IPS-18c (cell line): ENCODE data around the gene HPCAL1.

Experiments
- H3K4me3 ChIP-seq: 2 replicates; pipeline ENCODE4 v1.7.0; 2013; ENCODE audit warnings: low read depth, mild to moderate bottlenecking, low read length, moderate library complexity; ENCODE audit not compliant: insufficient read depth
- H3K9me3 ChIP-seq: one replicate; pipeline ENCODE4 v1.6.1; 2013; ENCODE audit warnings: mild to moderate bottlenecking, low read length, moderate library complexity; ENCODE audit not compliant: control insufficient read depth, insufficient read depth

The HPCAL1 gene

GRCh38 chr2:10348891-10349290 is 46.2 kb downstream of the HPCAL1 start:
- no peaks in the 10 kb centered on the region for H3K9me3 ChIP-seq
- no peak overlapping the region for H3K4me3 ChIP-seq

DNA sequence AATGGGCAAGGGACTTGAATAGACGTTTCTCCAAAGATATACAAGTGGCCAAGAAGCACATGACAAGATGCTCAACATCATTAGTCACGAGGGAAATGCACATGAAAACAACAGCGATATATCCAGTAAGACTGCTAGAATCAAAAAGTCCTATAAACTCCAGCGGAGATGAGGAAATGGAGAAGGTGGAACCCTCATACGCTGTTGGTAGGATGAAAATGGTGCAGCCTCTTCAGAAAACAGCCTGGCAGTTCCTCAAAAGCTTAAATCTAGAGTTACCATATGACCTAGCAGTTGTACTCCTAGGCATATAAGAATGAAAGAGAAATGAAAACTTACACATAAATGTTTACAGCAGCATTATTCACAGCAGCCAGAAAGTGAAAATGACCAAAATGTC is 48.1 kb downstream of the HPCAL1 start:
- Histone ChIP-seq H3K9me3 (no peaks in the 10 kb centered on the region), H3K4me3 (no peak overlapping the region)

GRCh38 chr2:10352361-10352760 is 49.7 kb downstream of the HPCAL1 start:
- H3K9me3 ChIP-seq: no peaks in the 10 kb centered on the region
- H3K4me3 ChIP-seq: no peak overlapping the region

DNA sequence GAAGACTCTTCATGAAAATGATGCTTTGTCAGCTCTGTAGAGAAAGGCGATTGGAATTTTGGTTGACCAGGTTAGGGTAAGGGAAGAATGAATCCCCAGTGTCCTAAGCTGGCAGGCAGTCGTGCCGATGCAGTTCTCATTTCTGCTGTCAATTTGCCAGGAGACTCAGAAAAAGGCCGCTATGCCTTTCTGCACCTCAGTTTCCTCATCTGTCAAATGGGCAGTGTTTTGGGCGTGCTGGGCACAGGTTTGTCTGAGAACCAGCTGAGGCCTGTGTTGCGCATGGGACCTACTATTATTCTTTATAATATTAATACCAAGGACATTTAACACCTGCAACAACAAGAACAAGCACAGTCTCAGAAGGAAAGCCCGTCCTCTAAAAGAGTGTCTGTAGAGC is 50.3 kb downstream of the HPCAL1 start:
- H3K4me3 ChIP-seq: no peak overlapping the region
- no peaks in the 10 kb centered on the region for H3K9me3 ChIP-seq

- no peak overlapping the region for H3K4me3 ChIP-seq
- H3K9me3 ChIP-seq: no peaks in the 10 kb centered on the region
Measured at GRCh38 chr2:10353931-10354330, 51.2 kb downstream of the HPCAL1 start.

GRCh38 chr2:10354399-10354798 is 51.7 kb downstream of the HPCAL1 start:
- Histone ChIP-seq H3K4me3 (no peak overlapping the region), H3K9me3 (no peaks in the 10 kb centered on the region)

DNA sequence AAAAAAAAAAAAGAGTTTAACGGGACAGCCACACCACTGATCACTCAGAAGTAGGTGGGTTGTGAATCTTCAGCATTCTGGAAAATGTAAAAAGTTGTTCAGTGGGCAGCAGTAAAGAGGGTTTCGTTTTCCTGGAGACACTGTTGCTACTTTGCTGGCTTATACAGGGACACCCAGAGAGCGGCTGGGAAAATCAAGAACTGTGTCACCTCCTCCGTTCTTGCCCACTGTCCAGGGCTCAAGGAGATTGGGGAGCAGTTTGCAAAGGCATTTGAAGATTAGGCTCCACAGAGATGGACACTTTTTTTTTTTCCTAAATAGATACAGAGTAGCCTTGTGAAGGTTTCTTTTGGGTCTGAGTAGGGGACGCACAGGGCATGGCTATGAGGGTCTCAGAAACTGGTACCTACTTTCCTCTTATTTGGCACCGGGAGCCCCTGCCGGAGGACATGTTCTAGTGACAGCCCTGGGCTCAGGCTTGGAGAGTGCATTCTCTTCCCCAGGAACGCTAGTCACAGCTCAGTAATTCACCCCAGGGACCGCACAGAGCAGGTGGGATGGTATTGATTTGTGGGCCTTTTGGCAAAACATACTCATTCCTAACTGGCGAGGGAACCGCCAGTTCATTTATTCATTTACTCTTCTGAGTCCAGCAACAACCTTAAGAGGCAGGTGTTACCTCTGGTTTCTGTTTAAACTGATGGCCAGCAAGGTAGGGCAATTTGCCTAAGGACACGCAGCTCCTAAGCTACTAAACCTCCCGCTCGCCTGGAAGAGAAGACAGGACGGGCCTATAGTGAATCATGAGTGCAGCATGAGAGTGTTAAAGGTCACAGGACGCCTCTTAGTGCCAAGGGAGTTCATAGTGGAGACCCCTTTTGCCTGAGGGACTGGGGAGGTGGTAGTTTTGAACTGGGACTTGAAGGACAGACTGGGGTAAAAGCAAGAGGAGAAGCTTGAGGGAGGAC is 53.1 kb downstream of the HPCAL1 start:
- no peak overlapping the region for H3K4me3 ChIP-seq
- no peaks in the 10 kb centered on the region for H3K9me3 ChIP-seq

GRCh38 chr2:10356439-10356811 is 53.7 kb downstream of the HPCAL1 start:
- Histone ChIP-seq H3K4me3 (no peak overlapping the region), H3K9me3 (no peaks in the 10 kb centered on the region)

DNA sequence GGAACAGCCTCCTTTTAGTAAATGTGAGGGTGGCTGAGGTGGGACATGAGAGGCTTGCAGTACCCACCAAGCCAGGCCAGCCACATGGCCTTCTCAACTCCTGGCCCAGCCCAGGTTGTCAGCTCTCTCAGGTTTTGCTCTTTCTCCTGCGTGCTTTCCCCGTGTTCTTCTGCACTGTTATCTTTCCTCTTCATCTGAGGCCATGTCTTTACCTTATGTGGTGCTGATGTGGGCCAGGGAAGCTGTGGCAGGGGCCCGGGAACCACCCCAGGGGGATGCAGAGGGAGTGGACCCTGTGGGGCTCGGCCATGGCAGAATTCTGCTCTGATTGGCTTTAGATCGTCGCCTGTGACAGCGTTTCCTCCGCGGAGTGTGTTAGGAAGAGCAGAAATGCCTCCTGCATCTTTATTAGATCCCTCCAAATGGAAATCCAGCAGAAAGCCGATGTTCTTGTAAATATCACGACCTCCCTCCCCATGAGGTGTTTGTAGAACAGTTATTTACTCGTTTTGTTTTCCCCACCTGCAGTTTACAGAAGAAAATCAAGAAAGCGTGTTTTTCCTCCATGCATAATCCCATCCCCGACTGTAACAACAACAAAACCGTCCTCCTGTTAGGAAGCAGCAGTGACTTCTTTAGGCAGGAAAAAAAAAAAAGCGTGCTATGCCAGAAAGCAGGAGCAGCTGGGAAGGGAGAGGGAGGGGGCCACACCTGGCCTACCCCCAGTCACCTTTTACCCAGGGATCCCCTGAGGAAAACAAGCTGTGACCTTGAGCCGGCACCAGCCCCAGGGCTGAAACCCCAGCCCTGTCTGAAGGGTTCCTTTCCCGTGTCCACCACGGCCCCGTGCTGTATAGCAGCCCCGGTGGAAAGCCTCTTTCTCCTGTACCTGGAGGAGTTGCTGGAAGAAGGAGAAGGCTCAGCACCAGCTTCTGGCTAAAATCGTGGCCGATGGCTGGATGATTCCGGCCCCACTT is 54.8 kb downstream of the HPCAL1 start:
- H3K4me3 ChIP-seq: no peak overlapping the region
- no peaks in the 10 kb centered on the region for H3K9me3 ChIP-seq

DNA sequence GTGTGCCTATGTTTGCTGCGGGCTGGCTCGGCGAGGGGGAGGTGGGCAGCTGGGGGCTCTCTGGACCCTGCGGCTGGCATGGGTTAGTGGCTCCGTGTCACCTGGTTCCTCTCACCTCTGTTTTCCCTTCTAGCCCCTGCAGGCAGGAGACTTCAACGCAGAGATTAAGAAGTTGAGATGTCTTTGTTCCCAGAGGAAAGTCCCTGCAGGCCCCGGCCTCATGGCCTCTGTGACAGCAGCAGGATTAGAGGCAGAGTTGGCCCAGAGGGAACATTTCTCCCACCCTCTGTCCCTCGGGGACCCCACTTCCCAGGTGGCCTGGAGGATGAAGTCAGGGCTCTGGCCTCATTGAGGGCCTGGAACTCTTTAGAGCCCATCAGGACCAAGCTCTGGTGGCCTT is 56.5 kb downstream of the HPCAL1 start:
- H3K9me3 ChIP-seq: no peaks in the 10 kb centered on the region
- no peak overlapping the region for H3K4me3 ChIP-seq

DNA sequence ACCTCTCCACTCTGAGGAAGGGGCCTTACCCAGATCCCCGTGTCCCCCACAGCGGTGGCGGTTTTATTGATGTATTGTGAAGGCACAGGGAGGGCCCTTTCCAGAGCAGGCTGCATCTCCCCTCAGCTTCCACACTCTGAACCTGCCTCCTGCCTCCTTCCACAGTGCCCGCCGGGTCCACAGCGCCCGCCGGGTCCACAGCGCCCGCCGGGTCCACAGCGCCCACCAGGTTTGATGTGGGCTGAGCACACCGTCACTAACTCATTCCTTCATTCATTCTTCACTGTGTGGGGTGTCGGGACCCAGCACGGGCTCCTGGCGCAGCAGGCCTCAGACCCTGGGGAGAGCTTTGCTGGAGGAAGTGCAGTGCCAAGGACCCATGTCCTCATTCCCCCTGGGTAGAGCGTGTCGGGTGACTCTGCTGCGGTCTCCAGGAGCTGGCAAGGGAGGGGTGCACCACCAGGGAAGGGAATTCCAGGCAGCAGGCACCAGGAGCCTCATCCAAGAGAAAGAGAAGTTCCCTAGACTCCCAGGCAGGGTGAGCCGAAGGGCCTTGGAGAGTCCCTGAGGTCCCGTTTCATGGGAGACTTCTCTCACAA is 57.1 kb downstream of the HPCAL1 start:
- H3K4me3 ChIP-seq: no peak overlapping the region
- H3K9me3 ChIP-seq: no peaks in the 10 kb centered on the region

- no peak overlapping the region for H3K4me3 ChIP-seq
Measured at GRCh38 chr2:10360460-10360849, 57.8 kb downstream of the HPCAL1 start.

DNA sequence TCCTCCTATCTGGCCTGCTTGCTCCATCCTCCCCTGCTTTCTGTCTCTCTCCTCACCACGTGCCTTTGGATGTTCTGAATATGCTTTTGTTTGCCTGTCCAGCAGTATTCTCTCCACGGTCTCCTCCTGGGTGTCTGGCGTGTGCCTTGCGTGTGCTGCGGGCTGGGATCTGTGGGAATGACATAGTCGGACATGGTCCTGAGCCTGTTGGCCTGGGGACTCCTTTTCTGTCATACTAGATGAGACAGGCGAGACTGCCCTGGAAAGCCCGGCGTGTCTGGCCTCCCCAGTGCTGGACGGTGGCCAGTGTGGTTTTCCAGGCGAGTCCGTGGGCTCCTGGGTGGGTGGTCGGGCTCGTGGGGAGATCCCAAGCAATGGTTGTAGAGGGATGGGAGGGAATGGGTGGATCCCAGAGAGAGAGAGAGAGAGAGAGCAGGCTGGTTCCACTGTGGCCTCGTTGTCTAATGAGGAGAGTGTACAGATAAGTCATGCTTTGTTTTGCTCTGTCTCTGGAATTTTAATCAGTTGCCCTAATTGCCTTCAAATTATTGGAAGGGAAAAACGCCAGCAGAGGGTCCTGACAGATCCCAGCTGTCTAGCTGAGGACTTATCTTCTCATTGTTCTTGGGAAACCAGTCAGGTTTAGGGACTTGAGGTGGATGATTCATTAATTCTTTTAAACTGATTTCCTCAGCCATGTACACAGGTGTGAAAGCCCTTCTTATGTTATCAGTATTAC is 58.3 kb downstream of the HPCAL1 start:
- H3K9me3 ChIP-seq: no peaks in the 10 kb centered on the region
- H3K4me3 ChIP-seq: no peak overlapping the region

More at GRCh38 chr2:10360460-10360849, 57.8 kb downstream of the HPCAL1 start:
- no peaks in the 10 kb centered on the region for H3K9me3 ChIP-seq

DNA sequence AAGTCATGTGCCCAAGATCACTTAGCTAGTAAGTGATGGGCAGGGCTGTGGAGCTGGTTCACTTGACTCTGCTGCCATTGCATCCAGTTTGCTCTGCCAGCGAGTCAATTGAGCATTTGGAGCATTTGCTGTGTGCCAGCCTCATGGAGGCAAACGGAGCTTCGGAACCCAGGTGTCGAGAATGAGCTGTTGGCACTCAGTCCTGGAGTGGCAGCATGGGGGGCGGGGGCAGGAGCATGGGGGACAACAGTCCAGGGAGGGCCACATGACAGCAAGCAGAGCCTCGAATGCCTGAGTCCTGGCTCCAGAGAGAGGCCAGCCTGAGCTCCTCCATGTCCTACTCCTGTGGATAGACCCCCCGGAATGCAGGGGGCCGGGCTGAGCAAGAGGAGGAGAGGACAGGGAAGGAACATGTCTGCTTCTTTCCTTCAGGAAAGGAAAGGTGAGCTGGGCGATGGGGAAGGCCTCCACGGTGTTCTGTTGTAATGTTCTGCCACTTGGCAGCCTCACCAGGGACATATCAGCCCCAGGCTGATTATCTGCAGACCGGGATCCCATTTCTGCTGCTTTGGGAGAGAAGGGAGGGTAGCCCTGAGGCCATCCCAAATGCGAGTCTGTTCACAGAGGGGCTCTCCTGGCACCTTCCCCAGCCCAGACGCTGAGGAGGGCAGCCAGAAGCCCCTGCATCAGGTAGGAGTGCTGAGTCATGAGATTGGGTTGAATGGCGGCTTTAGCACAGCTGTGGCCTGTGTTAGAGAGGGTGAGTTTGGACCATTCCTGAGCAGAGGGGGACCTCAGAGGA is 59.6 kb downstream of the HPCAL1 start:
- no peaks in the 10 kb centered on the region for H3K9me3 ChIP-seq
- H3K4me3 ChIP-seq: no peak overlapping the region

DNA sequence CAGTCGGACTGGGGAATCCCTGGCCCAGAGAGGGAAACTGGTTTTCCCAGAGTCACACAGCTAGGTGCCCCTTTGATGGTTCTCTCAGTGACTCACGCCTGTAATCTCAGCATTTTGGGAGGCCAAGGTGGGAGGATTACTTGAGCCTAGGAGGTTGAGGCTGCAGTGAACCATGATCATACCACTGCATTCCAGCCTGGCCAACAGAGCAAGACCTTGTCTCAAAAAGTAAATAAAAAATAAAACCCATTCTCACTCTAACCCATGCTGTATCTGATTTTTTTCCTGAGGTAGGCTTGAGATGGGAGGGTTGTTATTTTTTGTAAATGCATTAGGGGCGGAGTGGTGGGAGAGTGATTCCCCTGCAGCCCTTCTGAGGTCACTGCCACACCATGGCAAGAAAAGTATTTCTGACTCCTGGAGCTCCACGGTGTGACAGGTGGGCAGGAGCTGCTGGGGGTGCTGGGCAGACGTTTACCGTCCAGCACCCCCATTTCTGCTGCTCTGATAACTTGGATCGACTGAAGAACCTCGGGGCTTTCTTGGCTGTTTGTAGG is 60.3 kb downstream of the HPCAL1 start:
- H3K9me3 ChIP-seq: no peaks in the 10 kb centered on the region

More for the DNA sequence above, 60.3 kb downstream of the HPCAL1 start:
- no peak overlapping the region for H3K4me3 ChIP-seq
